SK-N-SH (cell line): ENCODE measurements around the gene ZNF608. TPM values are rescaled to one million over a fixed set of nuclear protein-coding genes. Genes with fewer than 3 reads are reported as not detected.

Source experiments
- CTCF ChIA-PET: fragments of 300-600, 350-600 bp; formaldehyde crosslinking; extraction: SDS; loops from one replicate; lab custom pipeline; 2021; lab: Yijun Ruan, JAX
- POLR2A ChIA-PET: fragments of 350-600 bp; sonication (Branson Sonifier 250); formaldehyde crosslinking; extraction: SDS; loops from one replicate; lab custom pipeline; 2020; ENCODE audit warnings: antibody characterized with exemption, inconsistent platforms; lab: Yijun Ruan, JAX
- DNase-seq: peaks from one replicate; pipeline ENCODE4 v3.0.0; 2012
- H2AFZ ChIP-seq: fragments of 200-600 bp; sonication (generic); 2 replicates; pipeline ENCODE4 v1.8.1; 2016; ENCODE audit warnings: antibody characterized with exemption, mild to moderate bottlenecking, low read depth
- H3F3A ChIP-seq: fragments of 200-600 bp; sonication (generic); replicated peaks from 2 replicates; pipeline ENCODE3; 2016; ENCODE audit warnings: antibody characterized with exemption, mild to moderate bottlenecking; ENCODE audit not compliant: insufficient read depth
- H3K27ac ChIP-seq, 2 experiments: fragments of 200-500 bp in 1 of 2; fragments of 200-600 bp in 1 of 2; sonication (Bioruptor generic) in 1 of 2; sonication (generic), shearing (Covaris generic) in 1 of 2; 2 replicates each; pipeline versions ENCODE4 v1.5.1 to v1.6.1; 2014 to 2016; ENCODE audit warnings: low read depth in 2 of 2, inconsistent platforms in 1 of 2, low read length in 1 of 2, mild to moderate bottlenecking in 1 of 2, mixed read lengths in 1 of 2
- H3K27me3 ChIP-seq: fragments of 200-600 bp; sonication (generic), shearing (Covaris generic); 2 replicates; pipeline ENCODE4 v1.6.1; 2016; ENCODE audit warnings: mixed run types; ENCODE audit not compliant: insufficient read depth
- H3K36me3 ChIP-seq, 2 experiments: fragments of 200-500 bp in 1 of 2; fragments of 200-600 bp in 1 of 2; sonication (Bioruptor generic) in 1 of 2; sonication (generic) in 1 of 2; replicated peaks in 1 of 2; 2 replicates each; pipeline versions ENCODE3 to v1.5.1; 2014 to 2016; ENCODE audit warnings: low read length in 1 of 2, mild to moderate bottlenecking in 1 of 2; ENCODE audit not compliant: insufficient read depth in 2 of 2, control insufficient read depth in 1 of 2
- H3K4me1 ChIP-seq, 2 experiments: fragments of 200-500 bp in 1 of 2; fragments of 200-600 bp in 1 of 2; sonication (Bioruptor generic) in 1 of 2; sonication (generic), shearing (Covaris generic) in 1 of 2; 2 replicates each; pipeline versions ENCODE4 v1.5.1 to v1.6.1; 2014 to 2016; ENCODE audit warnings: low read depth in 1 of 2, low read length in 1 of 2, mixed run types in 1 of 2; ENCODE audit not compliant: insufficient read depth in 2 of 2, control insufficient read depth in 1 of 2
- H3K4me2 ChIP-seq: fragments of 200-600 bp; sonication (generic), shearing (Covaris generic); 2 replicates; pipeline ENCODE4 v1.6.1; 2017; ENCODE audit warnings: mixed run types
- H3K4me3 ChIP-seq, 2 experiments: fragments of 200-500 bp in 1 of 2; fragments of 200-600 bp in 1 of 2; sonication (Bioruptor generic) in 1 of 2; sonication (generic), shearing (Covaris generic) in 1 of 2; 2 replicates each; pipeline versions ENCODE4 v1.5.1 to v1.8.1; 2014 to 2016; ENCODE audit warnings: low read depth in 2 of 2, inconsistent platforms in 1 of 2, low read length in 1 of 2, mild to moderate bottlenecking in 1 of 2, mixed read lengths in 1 of 2, moderate library complexity in 1 of 2
- H3K79me2 ChIP-seq: fragments of 200-600 bp; sonication (generic); 2 replicates; pipeline ENCODE4 v1.8.1; 2017; ENCODE audit warnings: mild to moderate bottlenecking; ENCODE audit not compliant: insufficient read depth
- H3K9ac ChIP-seq: fragments of 200-600 bp; sonication (generic); 2 replicates; pipeline ENCODE4 v1.6.1; 2017; ENCODE audit warnings: mixed run types
- H3K9me2 ChIP-seq: fragments of 200-600 bp; sonication (generic); 2 replicates; pipeline ENCODE4 v1.6.1; 2017; ENCODE audit warnings: mixed run types
- H3K9me3 ChIP-seq: fragments of 200-600 bp; sonication (generic); 2 replicates; pipeline ENCODE4 v1.6.1; 2017; ENCODE audit warnings: mixed run types, mild to moderate bottlenecking, moderate library complexity
- H4K20me1 ChIP-seq: fragments of 200-600 bp; sonication (generic); 2 replicates; pipeline ENCODE4 v1.6.1; 2017; ENCODE audit warnings: mild to moderate bottlenecking, mixed run types; ENCODE audit not compliant: insufficient read depth
- CHD2 ChIP-seq: fragments of 150-350 bp; IDR thresholded peaks from 2 replicates; pipeline ENCODE4 v1.6.1; 2018; ENCODE audit warnings: low read length; ENCODE audit not compliant: partially characterized antibody
- ELF1 ChIP-seq: IDR thresholded peaks from 2 replicates; pipeline ENCODE4 v1.4.0; 2012
- EP300 ChIP-seq, 2 experiments: IDR thresholded peaks; 2 replicates each; pipeline versions ENCODE4 v1.4.0 to v1.6.1; 2012; ENCODE audit warnings: borderline replicate concordance in 1 of 2, low read depth in 1 of 2, low read length in 1 of 2
- EZH2phosphoT487 ChIP-seq: fragments of 200-600 bp; sonication (generic); IDR thresholded peaks from 2 replicates; pipeline ENCODE4 v1.6.1; 2017; ENCODE audit warnings: low read depth, mixed run types, mild to moderate bottlenecking, antibody characterized with exemption, moderate library complexity, borderline replicate concordance
- FOSL2 ChIP-seq: IDR thresholded peaks from 2 replicates; pipeline ENCODE4 v1.4.0; 2012; ENCODE audit warnings: low read depth, mild to moderate bottlenecking, moderate library complexity, borderline replicate concordance
- FOXM1 ChIP-seq: IDR thresholded peaks from 2 replicates; pipeline ENCODE4 v1.4.0; 2012; ENCODE audit warnings: low read depth, mild to moderate bottlenecking
- GATA2 ChIP-seq: sonication (generic); formaldehyde crosslinking; IDR thresholded peaks from 2 replicates; pipeline ENCODE4 v1.5.0; 2020; ENCODE audit warnings: mild to moderate bottlenecking, missing genetic modification reagents
- MEF2A ChIP-seq: IDR thresholded peaks from 2 replicates; pipeline ENCODE4 v1.4.0; 2012; ENCODE audit warnings: low read depth, borderline replicate concordance
- NFIC ChIP-seq: IDR thresholded peaks from 2 replicates; pipeline ENCODE4 v1.4.0; 2012; ENCODE audit warnings: borderline replicate concordance
- NRF1 ChIP-seq: IDR thresholded peaks from 2 replicates; pipeline ENCODE4 v1.6.1; 2012; ENCODE audit warnings: low read depth, mild to moderate bottlenecking, low read length
- RAD21 ChIP-seq: IDR thresholded peaks from 2 replicates; pipeline ENCODE4 v1.6.1; 2012; ENCODE audit warnings: mild to moderate bottlenecking, low read length
- SMC3 ChIP-seq: IDR thresholded peaks from 2 replicates; pipeline ENCODE4 v1.6.1; 2012; ENCODE audit warnings: low read depth, low read length, improper control_type of control experiment
- TAF1 ChIP-seq: IDR thresholded peaks from 2 replicates; pipeline ENCODE4 v1.6.1; 2012; ENCODE audit warnings: low read depth, mild to moderate bottlenecking, low read length, moderate library complexity, borderline replicate concordance
- TCF12 ChIP-seq: IDR thresholded peaks from 2 replicates; pipeline ENCODE4 v1.4.0; 2012
- WGBS: methylation state at CpG from one replicate; pipeline ENCODE4 v1.1.6; 2017; ENCODE audit warnings: low lambda C conversion rate; 5-methylcytosine and 5-hydroxymethylcytosine counted together
- polyA plus RNA-seq, 3 experiments: library from polyadenylated mRNA; depleted of rRNA; stranded (reverse); fragments of >200 nt; gene quantifications; 2 replicates each; pipeline ENCODE4 v1.2.3, GENCODE V29; 2012
- TF ChIP-seq, protein P1 (sequence below): fragments of 200-600 bp; sonication (generic); IDR thresholded peaks from 2 replicates; pipeline ENCODE4 v1.6.1; 2017; ENCODE audit warnings: antibody characterized with exemption, mild to moderate bottlenecking, moderate library complexity
- TF ChIP-seq, protein P2 (sequence below): fragments of 150-350 bp; IDR thresholded peaks from 2 replicates; pipeline ENCODE4 v1.6.1; 2017; ENCODE audit warnings: antibody characterized with exemption, low read length, low read depth, borderline replicate concordance
- TF ChIP-seq, protein P3 (sequence below): IDR thresholded peaks from 2 replicates; pipeline ENCODE4 v1.6.1; 2012; ENCODE audit warnings: mild to moderate bottlenecking, low read depth, low read length, moderate library complexity

Gene ZNF608
- polyA plus RNA-seq, 1 of the 3 experiments (the other 2 are of a cell fraction), result 4.9 TPM

DNA sequence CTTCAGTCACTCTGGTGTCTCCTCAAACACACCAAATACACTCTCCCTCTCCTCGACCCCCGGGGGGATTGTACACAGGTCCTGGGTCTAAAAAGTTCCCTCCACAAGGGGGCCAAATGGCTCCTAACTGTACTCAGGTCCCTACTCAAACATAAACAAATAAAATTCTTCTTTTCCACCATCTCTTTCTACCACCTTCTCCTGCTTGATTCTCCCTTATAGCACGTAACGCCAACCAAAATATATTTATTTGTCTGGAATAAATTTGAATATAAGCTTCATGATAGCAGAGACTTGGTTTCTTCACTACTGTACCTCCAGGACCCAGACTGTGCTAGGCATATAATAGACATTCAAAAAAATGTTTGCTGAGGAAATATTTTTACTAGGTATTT is 21.4 kb downstream of the ZNF608 start:
- no peaks in the 10 kb centered on the region for H3K27me3 ChIP-seq
- ChIA-PET CTCF (interaction anchor here (1.1 to 1.4 kb wide), 2 partner anchors 9 to 12 kb away, joined by 3 read pairs; no protein-coding TSS in a partner anchor), POLR2A (interaction anchor here (0.6 kb wide), 2 partner anchors 23 to 330 kb away, joined by 3 to 5 read pairs; no protein-coding TSS in a partner anchor)
- H4K20me1 ChIP-seq, result no peaks in the 10 kb centered on the region
- DNase-seq, result no peak
- 53% methylated on average over 4 of the region's 4 CpGs for WGBS
- no peak overlapping the region for H3K4me3 ChIP-seq
- H3K9me3 ChIP-seq, result no peaks in the 10 kb centered on the region
- H3K4me1 ChIP-seq, result peaks cover 0 to 12% of the 10 kb centered on the region in 2 experiments; a peak in 2 of 4 replicates
- no peak overlapping the region for H3K9ac ChIP-seq
- H3K27ac ChIP-seq, result no peak overlapping the region
- H3K4me2 ChIP-seq, result no peak overlapping the region
- H3K9me2 ChIP-seq, result no peaks in the 10 kb centered on the region
- no peak overlapping the region for H2AFZ ChIP-seq
- no peaks in the 10 kb centered on the region for H3K36me3 ChIP-seq
- H3F3A ChIP-seq, result peaks cover 3% of the 10 kb centered on the region
- TF ChIP-seq EZH2phosphoT487, result no peak
- TF ChIP-seq, protein P1, sequence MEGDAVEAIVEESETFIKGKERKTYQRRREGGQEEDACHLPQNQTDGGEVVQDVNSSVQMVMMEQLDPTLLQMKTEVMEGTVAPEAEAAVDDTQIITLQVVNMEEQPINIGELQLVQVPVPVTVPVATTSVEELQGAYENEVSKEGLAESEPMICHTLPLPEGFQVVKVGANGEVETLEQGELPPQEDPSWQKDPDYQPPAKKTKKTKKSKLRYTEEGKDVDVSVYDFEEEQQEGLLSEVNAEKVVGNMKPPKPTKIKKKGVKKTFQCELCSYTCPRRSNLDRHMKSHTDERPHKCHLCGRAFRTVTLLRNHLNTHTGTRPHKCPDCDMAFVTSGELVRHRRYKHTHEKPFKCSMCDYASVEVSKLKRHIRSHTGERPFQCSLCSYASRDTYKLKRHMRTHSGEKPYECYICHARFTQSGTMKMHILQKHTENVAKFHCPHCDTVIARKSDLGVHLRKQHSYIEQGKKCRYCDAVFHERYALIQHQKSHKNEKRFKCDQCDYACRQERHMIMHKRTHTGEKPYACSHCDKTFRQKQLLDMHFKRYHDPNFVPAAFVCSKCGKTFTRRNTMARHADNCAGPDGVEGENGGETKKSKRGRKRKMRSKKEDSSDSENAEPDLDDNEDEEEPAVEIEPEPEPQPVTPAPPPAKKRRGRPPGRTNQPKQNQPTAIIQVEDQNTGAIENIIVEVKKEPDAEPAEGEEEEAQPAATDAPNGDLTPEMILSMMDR, result peak; percentile 26
- TF ChIP-seq RAD21, result 0 out of 2 replicates have a peak, but pooled peaks have one; percentile 7
- TF ChIP-seq TCF12, result no peak
- TF ChIP-seq FOSL2, result no peak
- TF ChIP-seq CHD2, result no peak
- no peak for TF ChIP-seq TAF1
- H3K79me2 ChIP-seq, result no peaks in the 10 kb centered on the region; the same call in 1 of the 2 replicates

DNA sequence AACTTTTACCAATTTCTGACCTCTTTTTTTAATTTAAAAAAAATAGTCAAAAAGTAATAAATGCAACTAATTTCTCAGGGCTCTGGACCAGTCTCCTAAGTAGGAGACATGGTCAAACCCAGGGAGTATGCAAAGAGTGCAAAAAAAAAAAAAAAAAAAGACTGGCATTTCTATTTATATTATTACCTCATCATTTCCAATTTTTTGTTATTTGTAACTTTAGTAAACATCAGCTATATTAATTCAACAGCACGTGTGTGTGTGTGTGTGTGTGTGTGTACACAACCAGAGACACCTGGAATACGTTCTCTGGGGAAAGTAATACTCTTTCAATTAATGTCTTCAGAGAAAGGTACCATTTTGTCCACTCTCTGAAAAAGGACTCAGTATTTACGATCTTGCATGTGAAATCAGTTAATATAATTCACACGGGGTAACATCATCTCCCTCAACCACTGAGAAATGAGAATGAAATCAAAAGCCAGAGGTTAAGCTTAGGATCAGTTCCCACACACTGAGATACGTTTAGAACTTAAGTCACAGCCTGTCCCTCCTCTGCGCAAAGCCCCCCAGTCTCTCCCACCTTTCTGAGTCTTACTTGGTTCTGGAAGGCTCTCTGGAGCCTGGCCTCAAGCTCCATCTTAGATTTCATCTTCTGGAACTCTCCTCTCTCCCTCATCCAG is 21.9 kb downstream of the ZNF608 start:
- H2AFZ ChIP-seq, result no peak overlapping the region
- no peaks in the 10 kb centered on the region for H3K9me2 ChIP-seq
- H3K4me3 ChIP-seq, result no peak overlapping the region
- no peak for DNase-seq
- H3K9me3 ChIP-seq, result no peaks in the 10 kb centered on the region
- 92% methylated on average over 6 of the region's 6 CpGs for WGBS
- no peak overlapping the region for H3K4me2 ChIP-seq
- no peaks in the 10 kb centered on the region for H4K20me1 ChIP-seq
- H3K27me3 ChIP-seq, result no peaks in the 10 kb centered on the region
- peaks cover 0 to 9% of the 10 kb centered on the region in 2 experiments; a peak in 2 of 4 replicates for H3K4me1 ChIP-seq
- ChIA-PET POLR2A (interaction anchor here (0.6 kb wide), 2 partner anchors 24 to 330 kb away, joined by 3 to 5 read pairs; no protein-coding TSS in a partner anchor), CTCF (interaction anchor here (1.1 to 1.4 kb wide), 2 partner anchors 10 to 13 kb away, joined by 3 read pairs; no protein-coding TSS in a partner anchor)
- no peaks in the 10 kb centered on the region; the same call in 1 of the 2 replicates for H3K79me2 ChIP-seq
- no peak overlapping the region for H3K9ac ChIP-seq
- H3K36me3 ChIP-seq, result no peaks in the 10 kb centered on the region
- H3K27ac ChIP-seq, result no peak overlapping the region
- peaks cover 3% of the 10 kb centered on the region for H3F3A ChIP-seq
- TF ChIP-seq GATA2 (no peak), NFIC (no peak), ELF1 (no peak), NRF1 (no peak), SMC3 (no peak), EP300 (IDR thresholded peaks at IDR 0.05; ENCODE audit: borderline replicate concordance in 1 of 2, low read depth in 1 of 2, low read length in 1 of 2) (no peak), FOXM1 (no peak), MEF2A (no peak), FOSL2 (no peak)
- TF ChIP-seq, protein P1, result no peak
- TF ChIP-seq, protein P2, sequence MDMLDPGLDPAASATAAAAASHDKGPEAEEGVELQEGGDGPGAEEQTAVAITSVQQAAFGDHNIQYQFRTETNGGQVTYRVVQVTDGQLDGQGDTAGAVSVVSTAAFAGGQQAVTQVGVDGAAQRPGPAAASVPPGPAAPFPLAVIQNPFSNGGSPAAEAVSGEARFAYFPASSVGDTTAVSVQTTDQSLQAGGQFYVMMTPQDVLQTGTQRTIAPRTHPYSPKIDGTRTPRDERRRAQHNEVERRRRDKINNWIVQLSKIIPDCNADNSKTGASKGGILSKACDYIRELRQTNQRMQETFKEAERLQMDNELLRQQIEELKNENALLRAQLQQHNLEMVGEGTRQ, result no peak
- TF ChIP-seq, protein P3, sequence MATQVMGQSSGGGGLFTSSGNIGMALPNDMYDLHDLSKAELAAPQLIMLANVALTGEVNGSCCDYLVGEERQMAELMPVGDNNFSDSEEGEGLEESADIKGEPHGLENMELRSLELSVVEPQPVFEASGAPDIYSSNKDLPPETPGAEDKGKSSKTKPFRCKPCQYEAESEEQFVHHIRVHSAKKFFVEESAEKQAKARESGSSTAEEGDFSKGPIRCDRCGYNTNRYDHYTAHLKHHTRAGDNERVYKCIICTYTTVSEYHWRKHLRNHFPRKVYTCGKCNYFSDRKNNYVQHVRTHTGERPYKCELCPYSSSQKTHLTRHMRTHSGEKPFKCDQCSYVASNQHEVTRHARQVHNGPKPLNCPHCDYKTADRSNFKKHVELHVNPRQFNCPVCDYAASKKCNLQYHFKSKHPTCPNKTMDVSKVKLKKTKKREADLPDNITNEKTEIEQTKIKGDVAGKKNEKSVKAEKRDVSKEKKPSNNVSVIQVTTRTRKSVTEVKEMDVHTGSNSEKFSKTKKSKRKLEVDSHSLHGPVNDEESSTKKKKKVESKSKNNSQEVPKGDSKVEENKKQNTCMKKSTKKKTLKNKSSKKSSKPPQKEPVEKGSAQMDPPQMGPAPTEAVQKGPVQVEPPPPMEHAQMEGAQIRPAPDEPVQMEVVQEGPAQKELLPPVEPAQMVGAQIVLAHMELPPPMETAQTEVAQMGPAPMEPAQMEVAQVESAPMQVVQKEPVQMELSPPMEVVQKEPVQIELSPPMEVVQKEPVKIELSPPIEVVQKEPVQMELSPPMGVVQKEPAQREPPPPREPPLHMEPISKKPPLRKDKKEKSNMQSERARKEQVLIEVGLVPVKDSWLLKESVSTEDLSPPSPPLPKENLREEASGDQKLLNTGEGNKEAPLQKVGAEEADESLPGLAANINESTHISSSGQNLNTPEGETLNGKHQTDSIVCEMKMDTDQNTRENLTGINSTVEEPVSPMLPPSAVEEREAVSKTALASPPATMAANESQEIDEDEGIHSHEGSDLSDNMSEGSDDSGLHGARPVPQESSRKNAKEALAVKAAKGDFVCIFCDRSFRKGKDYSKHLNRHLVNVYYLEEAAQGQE, result no peak
